ENCODE data around the gene PRKCH. TPM values are rescaled to one million over a fixed set of nuclear protein-coding genes. Genes with fewer than 3 reads are reported as not detected.
A peak's percentile ranks its signal among the peaks of the same experiment; 100 is the strongest.

Gene PRKCH
- total RNA-seq, 1 experiment from 2014 or later: 5.2 TPM

DNA sequence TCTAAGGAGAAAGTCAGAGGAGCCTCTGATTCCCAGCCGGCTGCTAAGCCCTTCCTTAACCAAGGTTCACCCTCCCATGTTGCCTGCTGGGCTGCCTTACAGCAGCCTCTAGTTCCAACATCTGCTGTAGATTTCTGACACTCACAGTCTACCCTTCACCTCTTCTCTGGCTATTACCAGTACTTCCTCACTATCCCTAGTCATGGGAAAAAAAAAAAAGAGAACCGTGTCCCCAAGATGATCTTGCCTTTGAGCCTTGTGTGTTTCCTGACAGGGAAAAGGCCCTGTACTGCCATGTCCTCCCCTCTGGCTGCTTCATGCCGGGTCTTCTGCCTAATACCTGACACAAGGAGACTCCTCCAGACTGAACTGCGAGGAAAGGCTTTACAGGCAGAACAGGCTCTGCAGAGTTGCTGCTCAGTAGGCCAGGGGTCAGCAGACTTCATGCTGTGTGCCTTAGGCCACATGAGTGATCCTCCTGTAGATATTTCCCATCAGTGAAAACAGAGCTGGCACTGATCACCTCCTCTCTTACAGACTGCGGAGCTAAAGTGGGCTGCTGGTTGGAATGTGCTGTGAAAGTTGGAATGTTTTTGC lies 46.8 kb downstream of the PRKCH start:
- Histone ChIP-seq H3K79me2 (ENCODE audit: insufficient read depth, low read length) (no peaks in the 10 kb centered on the region), H3K18ac (ENCODE audit: insufficient read length, low read depth, low read length) (peak overlapping the region; percentile 2), H3K9me3 (ENCODE audit: control insufficient read depth, low read depth, low read length) (no peaks in the 10 kb centered on the region), H3K9ac (ENCODE audit: extremely low read depth, insufficient read length, low read length) (no peak overlapping the region), H3K56ac (ENCODE audit: insufficient read length, low read depth, low read length) (no peak overlapping the region), H4K91ac (ENCODE audit: insufficient read length, low read depth, low read length) (no peak overlapping the region), H2BK5ac (ENCODE audit: insufficient read length, low read length) (no peak overlapping the region), H2BK15ac (ENCODE audit: low read depth, low read length) (no peak overlapping the region), H3K4me1 (ENCODE audit: insufficient read depth, low read length) (peaks cover 3% of the 10 kb centered on the region; the same call in 1 of the 2 replicates), H3T11ph (ENCODE audit: low read length) (no peak overlapping the region), H2BK12ac (ENCODE audit: insufficient read length, low read depth, low read length) (no peak overlapping the region), H3K27me3 (ENCODE audit: insufficient read depth, low read length) (no peaks in the 10 kb centered on the region), H3K4me2 (ENCODE audit: insufficient read depth, insufficient read length, low read length) (no peak overlapping the region), H2AFZ (ENCODE audit: low read length) (no peak overlapping the region), H4K20me1 (ENCODE audit: control insufficient read depth, insufficient read depth, insufficient read length) (no peaks in the 10 kb centered on the region), H3K23ac (ENCODE audit: insufficient read length, low read depth, low read length) (no peak overlapping the region), H3K23me2 (ENCODE audit: insufficient read length, low read depth, low read length, poor library complexity, severe bottlenecking) (no peaks in the 10 kb centered on the region), H3K27ac (ENCODE audit: insufficient read length, low read depth, low read length) (no peak overlapping the region), H2BK20ac (ENCODE audit: low read depth, low read length, poor library complexity, severe bottlenecking) (no peak overlapping the region), H4K5ac (ENCODE audit: insufficient read length, low read depth, low read length) (no peak overlapping the region), H3K14ac (ENCODE audit: insufficient read depth, low read length) (no peak overlapping the region; the same call in 1 of the 2 replicates), H2BK120ac (ENCODE audit: low read depth, low read length, poor library complexity, severe bottlenecking) (no peak overlapping the region), H4K8ac (replicated peaks; ENCODE audit: insufficient read length, low read depth, low read length) (no peak overlapping the region), H2AK5ac (ENCODE audit: insufficient read length, low read length) (no peak overlapping the region), H3K4ac (ENCODE audit: low read depth, low read length) (no peak overlapping the region; the same call in 1 of the 2 replicates), H3K79me1 (ENCODE audit: insufficient read depth, low read depth, low read length, poor library complexity, severe bottlenecking) (no peaks in the 10 kb centered on the region)
- Mint-ChIP-seq H3K9me3 (peaks cover 8 to 9% of the 10 kb centered on the region in 2 experiments), H3K4me1 (peaks cover 7 to 9% of the 10 kb centered on the region in 2 experiments), H3K36me3 (ENCODE audit: insufficient read depth in 1 of 3, low read depth in 3 of 3) (peaks cover 6 to 7% (median 6%) of the 10 kb centered on the region in 3 experiments; a peak in 6 of 7 replicates), H3K4me3 (no peak overlapping the region), H3K27me3 (ENCODE audit: low read depth) (peaks cover 2% of the 10 kb centered on the region), H3K27ac (peak overlapping the region in 2 of 3 experiments; percentile 12 to 15; a peak in 2 of 7 replicates)
- TF ChIP-seq CTCF (conservative IDR thresholded peaks at IDR 0.05): no peak
- DNase-seq: no peak
- no CpG with 5 or more reads among the region's 5 CpGs for WGBS (ENCODE audit: extremely low coverage, insufficient read length, low lambda C conversion rate)
